Left lung (tissue), 10 donors: ENCODE data around the gene ATP2B1. TPM values are rescaled to one million over a fixed set of nuclear protein-coding genes. Genes with fewer than 3 reads are reported as not detected.
A peak's percentile ranks its signal among the peaks of the same experiment; 100 is the strongest.

Experiments
- ATAC-seq: fragments of 200-7000 bp; cut with Tn5 transposase; one replicate; pipeline ENCODE4 v1.9.1; 2020; ENCODE audit warnings: moderate library complexity
- DNase-seq, 4 donors: peaks; one replicate each; pipeline ENCODE4 v3.0.0-alpha.2; 2013 to 2020
- H3K27ac ChIP-seq, 2 donors: fragments of 200-600 bp; sonication (generic) in 1 of 2; one replicate each; pipeline versions ENCODE4 v1.5.0 to v1.8.0; 2020 to 2021
- H3K27me3 ChIP-seq, 2 donors: fragments of 200-600 bp; sonication (generic) in 1 of 2; one replicate each; pipeline versions ENCODE4 v1.5.0 to v1.8.0; 2020 to 2021
- H3K36me3 ChIP-seq, 2 donors: fragments of 200-600 bp; sonication (generic) in 1 of 2; one replicate each; pipeline versions ENCODE4 v1.5.0 to v1.8.0; 2020 to 2021
- H3K4me1 ChIP-seq, 2 donors: fragments of 200-600 bp; one replicate each; pipeline ENCODE4 v1.8.0; 2021
- H3K4me3 ChIP-seq, 2 donors: fragments of 200-600 bp; sonication (generic) in 1 of 2; one replicate each; pipeline versions ENCODE4 v1.5.0 to v1.8.0; 2020 to 2021; ENCODE audit warnings: mild to moderate bottlenecking in 1 of 2
- H3K9me3 ChIP-seq, 2 donors: fragments of 200-600 bp; sonication (generic) in 1 of 2; one replicate each; pipeline versions ENCODE4 v1.5.0 to v1.8.0; 2020 to 2021
- intact Hi-C, 2 donors: fragments of 100-400 bp; cut with DNase I; formaldehyde crosslinking; loops; one replicate each; pipeline versions ENCODE4 v1.11.2 to v1.14.2; 2022
- polyA plus RNA-seq, 6 donors: library from polyadenylated mRNA; unstranded; fragments of 120-200 nt; gene quantifications; one replicate each; pipeline ENCODE4 v1.2.1, GENCODE V29; 2013; ENCODE audit not compliant: insufficient read length in 6 of 6
- total RNA-seq, 2 donors: library from RNA; stranded (reverse); fragmentation: NEBNext Ultra II Directional; extraction: Animal tissue kit (Norgen Biotek cat#: 25700); gene quantifications; one replicate each; pipeline ENCODE4 v1.2.1, GENCODE V29; 2021
- TF ChIP-seq, protein P1 (sequence below), 2 donors: fragments of 200-600 bp; sonication (generic) in 1 of 2; IDR thresholded peaks; one replicate each; pipeline versions ENCODE4 v1.5.0 to v1.8.0; 2021; ENCODE audit warnings: antibody characterized with exemption in 2 of 2
- donor health status: DM: no; HTN: yes; CAD: no.
- donor health status: DM: no; HTN: no; CAD: no.

The ATP2B1 gene
- total and polyA plus RNA-seq, 8 donors: 29.4 to 96.6 (median 88.7) TPM

DNA sequence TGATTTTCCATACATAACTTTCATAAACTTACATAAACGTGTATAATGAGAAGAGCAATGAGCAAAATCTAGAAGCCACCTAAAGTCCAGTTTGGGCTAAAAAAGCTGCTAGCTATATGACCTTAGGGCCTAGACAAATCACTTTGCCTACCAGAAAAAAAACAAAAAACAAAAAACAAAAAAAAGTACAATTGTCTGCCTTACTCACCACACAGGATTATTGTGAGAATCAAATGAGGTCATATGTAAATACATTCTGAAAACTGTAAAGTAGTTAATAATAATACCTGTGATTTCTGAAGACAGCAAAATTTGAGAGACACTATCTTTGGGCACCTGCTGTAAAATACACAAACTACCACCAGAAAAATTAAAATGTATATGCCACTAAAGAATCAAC is 4.2 kb downstream of the ATP2B1 start:
- Histone ChIP-seq H3K9me3 (no peaks in the 10 kb centered on the region), H3K27me3 (peaks cover 0 to 3% of the 10 kb centered on the region in 2 donors), H3K27ac (no peak overlapping the region), H3K4me3 (no peak overlapping the region), H3K4me1 (peaks cover 0 to 49% of the 10 kb centered on the region in 2 donors), H3K36me3 (no peaks in the 10 kb centered on the region)
- DNase-seq: no peak
- TF ChIP-seq, protein P1, sequence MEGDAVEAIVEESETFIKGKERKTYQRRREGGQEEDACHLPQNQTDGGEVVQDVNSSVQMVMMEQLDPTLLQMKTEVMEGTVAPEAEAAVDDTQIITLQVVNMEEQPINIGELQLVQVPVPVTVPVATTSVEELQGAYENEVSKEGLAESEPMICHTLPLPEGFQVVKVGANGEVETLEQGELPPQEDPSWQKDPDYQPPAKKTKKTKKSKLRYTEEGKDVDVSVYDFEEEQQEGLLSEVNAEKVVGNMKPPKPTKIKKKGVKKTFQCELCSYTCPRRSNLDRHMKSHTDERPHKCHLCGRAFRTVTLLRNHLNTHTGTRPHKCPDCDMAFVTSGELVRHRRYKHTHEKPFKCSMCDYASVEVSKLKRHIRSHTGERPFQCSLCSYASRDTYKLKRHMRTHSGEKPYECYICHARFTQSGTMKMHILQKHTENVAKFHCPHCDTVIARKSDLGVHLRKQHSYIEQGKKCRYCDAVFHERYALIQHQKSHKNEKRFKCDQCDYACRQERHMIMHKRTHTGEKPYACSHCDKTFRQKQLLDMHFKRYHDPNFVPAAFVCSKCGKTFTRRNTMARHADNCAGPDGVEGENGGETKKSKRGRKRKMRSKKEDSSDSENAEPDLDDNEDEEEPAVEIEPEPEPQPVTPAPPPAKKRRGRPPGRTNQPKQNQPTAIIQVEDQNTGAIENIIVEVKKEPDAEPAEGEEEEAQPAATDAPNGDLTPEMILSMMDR (IDR thresholded peaks at IDR 0.05): no peak
- ATAC-seq: no peak
- intact Hi-C loops: no loop called here

DNA sequence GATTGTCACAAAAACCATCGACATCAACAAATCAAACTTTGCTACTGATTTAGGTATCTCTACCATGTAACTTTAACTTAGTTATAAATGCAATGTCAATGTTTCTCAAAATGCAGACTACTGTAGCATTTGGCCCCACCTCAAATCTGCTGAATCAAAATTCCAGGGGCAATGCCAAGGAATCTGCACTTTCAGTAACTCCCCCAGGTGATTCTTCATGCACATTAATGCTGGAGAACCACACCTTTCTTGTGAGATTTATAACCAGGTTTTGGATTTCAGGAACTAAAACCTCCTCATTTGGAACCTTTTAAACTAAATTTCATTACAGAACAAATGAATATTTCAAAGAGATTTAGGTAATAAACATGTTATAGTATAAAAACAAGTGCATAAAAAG is 4.9 kb downstream of the ATP2B1 start:
- TF ChIP-seq, protein P1 (IDR thresholded peaks at IDR 0.05): no peak
- Histone ChIP-seq H3K27me3 (peaks cover 0 to 3% of the 10 kb centered on the region in 2 donors), H3K9me3 (no peaks in the 10 kb centered on the region), H3K36me3 (no peaks in the 10 kb centered on the region), H3K4me1 (peaks cover 0 to 49% of the 10 kb centered on the region in 2 donors), H3K4me3 (no peak overlapping the region), H3K27ac (no peak overlapping the region)
- intact Hi-C loops: no loop called here
- DNase-seq (no peak), ATAC-seq (no peak)

DNA sequence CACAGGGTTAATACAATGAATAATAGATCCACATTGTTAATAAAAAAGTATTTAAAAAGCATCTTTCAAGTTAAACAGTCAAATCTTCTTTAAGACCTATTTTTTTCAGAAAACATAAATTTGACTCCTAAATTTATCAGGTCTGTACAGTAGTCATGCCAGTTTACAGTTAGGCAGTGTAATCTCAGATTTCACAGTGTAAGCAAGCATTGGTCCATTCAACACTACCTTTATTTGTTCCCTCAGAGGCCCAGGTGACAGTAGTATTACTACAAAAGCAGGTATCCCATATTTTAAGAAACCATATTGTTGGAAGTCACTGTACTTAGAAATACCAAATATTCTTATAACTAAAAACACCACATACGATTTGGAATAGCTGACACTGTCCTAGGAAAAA is 6.1 kb downstream of the ATP2B1 start:
- TF ChIP-seq, protein P1 (IDR thresholded peaks at IDR 0.05): no peak
- H3K4me1 ChIP-seq: peaks cover 0 to 48% of the 10 kb centered on the region in 2 donors
- H3K4me3 ChIP-seq: no peak overlapping the region
- DNase-seq: no peak
- no peaks in the 10 kb centered on the region for H3K9me3 ChIP-seq
- no peak for ATAC-seq
- intact Hi-C loops: no loop called here
- peaks cover 0 to 2% of the 10 kb centered on the region in 2 donors for H3K27me3 ChIP-seq
- no peaks in the 10 kb centered on the region for H3K36me3 ChIP-seq
- H3K27ac ChIP-seq: no peak overlapping the region

DNA sequence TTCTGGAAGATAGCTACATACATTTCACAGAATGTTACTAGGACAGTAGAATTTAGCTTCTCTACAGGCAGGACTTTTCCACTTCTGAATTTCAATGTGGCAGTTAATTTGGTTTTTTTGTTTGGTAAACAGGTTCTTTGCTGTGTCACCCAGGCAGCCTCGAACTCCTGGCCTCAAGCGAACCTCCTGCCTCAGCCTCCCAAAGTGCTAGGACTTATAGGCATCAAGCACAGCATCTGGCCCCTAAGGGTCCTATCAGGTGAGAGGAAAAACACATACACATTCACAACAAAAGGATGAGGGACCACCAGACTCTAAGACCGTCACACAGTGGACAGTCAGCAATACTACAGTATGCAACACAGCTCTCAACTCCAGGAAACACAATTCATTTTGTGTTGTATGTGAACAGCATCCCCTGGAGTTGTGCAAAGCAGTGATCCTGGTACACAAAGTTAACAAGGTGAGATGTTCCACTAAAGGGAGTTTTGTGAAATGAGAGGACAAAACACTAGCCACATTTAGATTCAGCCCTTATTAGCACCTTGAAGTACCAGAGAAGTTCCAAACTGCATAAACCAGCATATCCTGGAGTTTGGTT is 6.9 kb downstream of the ATP2B1 start:
- TF ChIP-seq, protein P1 (IDR thresholded peaks at IDR 0.05): no peak
- no peaks in the 10 kb centered on the region for H3K27me3 ChIP-seq
- intact Hi-C loops: no loop called here
- ATAC-seq (no peak), DNase-seq (no peak)
- no peaks in the 10 kb centered on the region for H3K36me3 ChIP-seq
- peaks cover 0 to 48% of the 10 kb centered on the region in 2 donors for H3K4me1 ChIP-seq
- H3K27ac ChIP-seq: no peak overlapping the region
- no peaks in the 10 kb centered on the region for H3K9me3 ChIP-seq
- H3K4me3 ChIP-seq: no peak overlapping the region

DNA sequence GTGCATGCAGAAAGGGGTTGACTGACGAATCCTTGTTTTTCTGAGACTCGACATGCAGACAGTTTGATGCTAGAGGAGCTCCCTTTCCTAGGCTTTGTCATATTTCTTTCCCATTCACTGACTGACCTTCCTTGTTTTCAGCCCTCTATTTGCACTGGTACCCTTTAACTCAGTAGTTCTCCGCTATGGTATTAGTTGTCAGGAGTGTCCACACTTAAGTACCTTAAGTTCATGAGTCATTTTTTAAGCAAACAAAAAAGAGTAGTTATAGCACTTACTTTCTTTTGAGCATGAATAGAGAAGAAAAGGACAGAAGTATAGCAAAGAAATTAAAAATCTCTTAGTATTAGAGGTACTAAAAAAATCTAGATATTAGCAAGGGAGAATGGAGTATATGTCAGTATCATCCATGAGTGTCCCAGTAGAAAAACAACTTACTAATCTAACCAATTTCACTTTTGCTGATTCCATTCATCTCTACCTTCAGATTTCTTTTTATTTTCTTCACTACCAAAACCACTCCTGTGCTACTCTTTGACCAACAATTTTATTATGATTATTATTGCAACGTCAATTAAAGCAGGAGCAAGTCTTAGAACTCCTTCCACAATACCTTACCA is 8.3 kb downstream of the ATP2B1 start:
- Histone ChIP-seq H3K9me3 (no peaks in the 10 kb centered on the region), H3K4me3 (no peak overlapping the region), H3K27ac (no peak overlapping the region), H3K36me3 (no peaks in the 10 kb centered on the region), H3K4me1 (peaks cover 0 to 47% of the 10 kb centered on the region in 2 donors), H3K27me3 (no peaks in the 10 kb centered on the region)
- TF ChIP-seq, protein P1 (IDR thresholded peaks at IDR 0.05): no peak
- peak; percentile 96 for ATAC-seq
- intact Hi-C loops: no loop called here
- no peak for DNase-seq
